GM21825 (cell line): Measurements from ENCODE around the gene CABCOCO1.
"Not testable (repeated sequence)": the region's sequence is repeated elsewhere in the genome, so short reads cannot be mapped to it uniquely, and the experiment has no call there.

Experiments
- ATAC-seq: cut with Tn5 transposase; IDR thresholded peaks from one replicate; pipeline ENCODE4 v1.9.1; 2021; ENCODE audit warnings: mild to moderate bottlenecking, moderate library complexity; ENCODE audit not compliant: unreplicated experiment

CABCOCO1 gene

GRCh38 chr10:61642150-61642571 is 20.6 kb upstream of the CABCOCO1 start:
- no peak for ATAC-seq

- ATAC-seq: no peak
These were observed 20.1 kb upstream of the CABCOCO1 start for GRCh38 chr10:61642676-61643075.

GRCh38 chr10:61643316-61643751 is 19.4 kb upstream of the CABCOCO1 start:
- ATAC-seq: no peak

- ATAC-seq: no peak
These were observed 9.0 kb upstream of the CABCOCO1 start for GRCh38 chr10:61653699-61654098.

GRCh38 chr10:61655335-61655851 is 7.3 kb upstream of the CABCOCO1 start:
- no peak for ATAC-seq

GRCh38 chr10:61663466-61663865 is 737 bp downstream of the CABCOCO1 start:
- ATAC-seq: no peak

GRCh38 chr10:61664985-61665384 is 2.3 kb downstream of the CABCOCO1 start:
- no peak for ATAC-seq

GRCh38 chr10:61669161-61669725 is 6.5 kb downstream of the CABCOCO1 start:
- no peak for ATAC-seq

GRCh38 chr10:61669849-61670248 is 7.1 kb downstream of the CABCOCO1 start:
- no peak for ATAC-seq

GRCh38 chr10:61673360-61673759 is 10.6 kb downstream of the CABCOCO1 start:
- ATAC-seq: no peak

GRCh38 chr10:61682323-61682722 is 19.6 kb downstream of the CABCOCO1 start:
- no peak for ATAC-seq

GRCh38 chr10:61683319-61683718 is 20.6 kb downstream of the CABCOCO1 start:
- no peak for ATAC-seq

GRCh38 chr10:61684894-61685507 is 22.3 kb downstream of the CABCOCO1 start:
- no peak for ATAC-seq

GRCh38 chr10:61688551-61689308 is 26.0 kb downstream of the CABCOCO1 start:
- no peak for ATAC-seq

- ATAC-seq: not testable (repeated sequence)
These were observed 28.9 kb downstream of the CABCOCO1 start for GRCh38 chr10:61691667-61692066.

- ATAC-seq: no peak
These were observed 29.8 kb downstream of the CABCOCO1 start for GRCh38 chr10:61692447-61693010.

GRCh38 chr10:61698968-61699655 is 36.4 kb downstream of the CABCOCO1 start:
- ATAC-seq: no peak

GRCh38 chr10:61701055-61701705 is 38.5 kb downstream of the CABCOCO1 start:
- ATAC-seq: no peak

GRCh38 chr10:61701706-61702105 is 39.0 kb downstream of the CABCOCO1 start:
- ATAC-seq: no peak

- ATAC-seq: no peak
These were observed 39.9 kb downstream of the CABCOCO1 start for GRCh38 chr10:61702584-61702983.
